ENCODE data around the gene WSCD1. TPM values are rescaled to one million over a fixed set of nuclear protein-coding genes. Genes with fewer than 3 reads are reported as not detected.

Gene WSCD1
- total and polyA plus RNA-seq, 2 donors (not counting 1 experiment from before 2014, with no cell fraction given): not detected

DNA sequence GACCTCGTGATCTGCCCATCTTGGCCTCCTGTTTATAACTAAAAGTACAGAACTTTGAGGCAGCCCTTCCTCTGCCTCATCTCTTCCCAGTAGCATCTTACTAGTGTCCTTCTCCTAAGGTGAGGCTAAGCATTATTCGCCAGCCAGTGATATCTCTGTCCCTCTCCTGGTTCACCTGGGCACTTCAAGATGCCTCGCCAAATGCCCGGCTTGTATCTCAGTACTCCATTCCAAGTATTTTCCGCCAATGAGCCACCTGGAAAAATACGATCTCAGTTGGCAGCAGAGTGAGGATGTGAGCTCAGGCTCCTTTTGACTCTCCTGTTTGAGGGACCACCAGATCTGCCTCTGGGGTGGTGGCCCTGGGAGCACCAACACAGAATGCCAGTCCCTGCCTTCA is 25.9 kb upstream of the WSCD1 start:
- intact Hi-C loops (cut with micrococcal nuclease): no loop called here
- POLR2A ChIA-PET: no interaction called here
- H3K4me1 ChIP-seq (ENCODE audit: control insufficient read depth in 2 of 2, insufficient read depth in 2 of 2, low read length in 2 of 2): no peaks in the 10 kb centered on the region
- no peaks in the 10 kb centered on the region for H3K9me3 Mint-ChIP-seq (ENCODE audit: insufficient read depth)
- H3K9ac ChIP-seq (ENCODE audit: low read length): no peak overlapping the region
- H2AFZ ChIP-seq (ENCODE audit: insufficient read depth, low read depth, low read length, poor library complexity, severe bottlenecking): no peak overlapping the region
- peaks cover 3% of the 10 kb centered on the region for H3K27me3 Mint-ChIP-seq
- H3K79me2 ChIP-seq (ENCODE audit: control insufficient read depth, insufficient read depth, low read length): no peaks in the 10 kb centered on the region
- WGBS (ENCODE audit: insufficient coverage): 87% methylated on average over 5 of the region's 6 CpGs
- CTCF ChIA-PET: no interaction called here
- H3K9me3 ChIP-seq (ENCODE audit: control extremely low read depth in 1 of 3, control insufficient read depth in 2 of 3, insufficient read depth in 1 of 3, low read length in 2 of 3): peaks cover 0 to 3% (median 0%) of the 10 kb centered on the region in 3 donors
- H4K20me1 ChIP-seq (ENCODE audit: control insufficient read depth, insufficient read depth, low read length, poor library complexity, severe bottlenecking): no peaks in the 10 kb centered on the region
- no peak overlapping the region for H3K4me2 ChIP-seq (replicated peaks; ENCODE audit: low read depth, low read length, poor library complexity, severe bottlenecking)
- H3K27ac Mint-ChIP-seq: no peak overlapping the region
- H3K4me3 ChIP-seq (ENCODE audit: control extremely low read depth in 1 of 5, extremely low read depth in 1 of 5, insufficient read depth in 1 of 5, low read depth in 2 of 5, low read length in 4 of 5): no peak overlapping the region
- H3K4me1 Mint-ChIP-seq: no peaks in the 10 kb centered on the region
- no peaks in the 10 kb centered on the region for H3K36me3 ChIP-seq (replicated peaks in 1 of 2; ENCODE audit: control extremely low read depth in 1 of 2, control insufficient read depth in 1 of 2, extremely low read depth in 1 of 2, insufficient read depth in 2 of 2, low read length in 1 of 2)
- no peak for DNase-seq
- no peaks in the 10 kb centered on the region for H3K27me3 ChIP-seq (replicated peaks in 1 of 4; ENCODE audit: control extremely low read depth in 1 of 4, control insufficient read depth in 3 of 4, insufficient read depth in 4 of 4, low read length in 3 of 4)
- no peak for ATAC-seq (ENCODE audit: low read depth)
- TF ChIP-seq EZH2 (IDR thresholded peaks at IDR 0.05; ENCODE audit: borderline replicate concordance, insufficient read depth, low read depth, low read length, poor library complexity, severe bottlenecking): no peak
- TF ChIP-seq, protein P1, sequence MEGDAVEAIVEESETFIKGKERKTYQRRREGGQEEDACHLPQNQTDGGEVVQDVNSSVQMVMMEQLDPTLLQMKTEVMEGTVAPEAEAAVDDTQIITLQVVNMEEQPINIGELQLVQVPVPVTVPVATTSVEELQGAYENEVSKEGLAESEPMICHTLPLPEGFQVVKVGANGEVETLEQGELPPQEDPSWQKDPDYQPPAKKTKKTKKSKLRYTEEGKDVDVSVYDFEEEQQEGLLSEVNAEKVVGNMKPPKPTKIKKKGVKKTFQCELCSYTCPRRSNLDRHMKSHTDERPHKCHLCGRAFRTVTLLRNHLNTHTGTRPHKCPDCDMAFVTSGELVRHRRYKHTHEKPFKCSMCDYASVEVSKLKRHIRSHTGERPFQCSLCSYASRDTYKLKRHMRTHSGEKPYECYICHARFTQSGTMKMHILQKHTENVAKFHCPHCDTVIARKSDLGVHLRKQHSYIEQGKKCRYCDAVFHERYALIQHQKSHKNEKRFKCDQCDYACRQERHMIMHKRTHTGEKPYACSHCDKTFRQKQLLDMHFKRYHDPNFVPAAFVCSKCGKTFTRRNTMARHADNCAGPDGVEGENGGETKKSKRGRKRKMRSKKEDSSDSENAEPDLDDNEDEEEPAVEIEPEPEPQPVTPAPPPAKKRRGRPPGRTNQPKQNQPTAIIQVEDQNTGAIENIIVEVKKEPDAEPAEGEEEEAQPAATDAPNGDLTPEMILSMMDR (IDR thresholded peaks at IDR 0.05): no peak
- H3K27ac ChIP-seq (ENCODE audit: low read length in 2 of 2): no peak overlapping the region
- H3K4me3 Mint-ChIP-seq: no peak overlapping the region

DNA sequence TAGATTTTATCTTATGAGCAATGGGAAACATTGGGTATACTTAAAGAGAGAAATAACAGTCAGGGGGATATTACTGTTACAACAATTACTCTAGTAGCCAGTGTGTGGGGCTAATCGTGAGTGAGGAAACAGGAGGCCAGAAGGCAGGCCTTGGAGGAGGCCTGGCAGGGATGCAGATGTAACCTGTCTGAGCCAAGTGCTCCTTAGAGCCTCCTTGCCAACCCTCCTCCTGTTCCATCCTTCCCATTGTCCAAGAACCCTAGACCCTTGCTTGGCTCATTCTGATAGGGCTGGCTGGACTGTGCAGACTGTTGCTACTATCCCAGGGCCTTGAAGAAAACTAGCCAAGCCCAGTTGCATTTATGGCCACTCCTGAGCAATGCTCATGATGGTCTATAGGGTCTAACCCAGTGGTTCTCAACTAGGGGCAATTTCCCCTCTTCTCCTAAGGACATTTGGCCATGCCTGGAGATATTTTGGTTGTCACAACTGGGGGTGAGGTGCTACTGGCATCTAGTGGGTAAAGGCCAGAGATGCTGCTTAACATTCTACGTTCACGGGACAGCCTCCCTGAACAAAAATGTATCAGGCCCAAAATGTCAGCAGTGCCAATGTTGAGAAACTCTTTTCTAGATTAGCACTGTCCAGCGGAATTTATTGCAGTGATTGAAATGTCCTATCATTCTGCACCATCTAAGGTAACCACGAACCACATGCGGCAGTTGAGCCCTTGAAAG is 24.4 kb upstream of the WSCD1 start:
- intact Hi-C loops (cut with micrococcal nuclease): no loop called here
- TF ChIP-seq EZH2 (IDR thresholded peaks at IDR 0.05; ENCODE audit: borderline replicate concordance, insufficient read depth, low read depth, low read length, poor library complexity, severe bottlenecking): no peak
- TF ChIP-seq, protein P1 (IDR thresholded peaks at IDR 0.05): no peak
- DNase-seq (no peak), ATAC-seq (ENCODE audit: low read depth) (no peak)
- no peak overlapping the region for H3K4me2 ChIP-seq (replicated peaks; ENCODE audit: low read depth, low read length, poor library complexity, severe bottlenecking)
- 93% methylated on average over 2 of the region's 6 CpGs for WGBS (ENCODE audit: insufficient coverage)
- no peaks in the 10 kb centered on the region for H3K9me3 Mint-ChIP-seq (ENCODE audit: insufficient read depth)
- H2AFZ ChIP-seq (ENCODE audit: insufficient read depth, low read depth, low read length, poor library complexity, severe bottlenecking): no peak overlapping the region
- no peaks in the 10 kb centered on the region for H3K79me2 ChIP-seq (ENCODE audit: control insufficient read depth, insufficient read depth, low read length)
- no peak overlapping the region for H3K9ac ChIP-seq (ENCODE audit: low read length)
- peaks cover 0 to 3% (median 0%) of the 10 kb centered on the region in 3 donors for H3K9me3 ChIP-seq (ENCODE audit: control extremely low read depth in 1 of 3, control insufficient read depth in 2 of 3, insufficient read depth in 1 of 3, low read length in 2 of 3)
- H4K20me1 ChIP-seq (ENCODE audit: control insufficient read depth, insufficient read depth, low read length, poor library complexity, severe bottlenecking): no peaks in the 10 kb centered on the region
- H3K4me1 Mint-ChIP-seq: no peaks in the 10 kb centered on the region
- H3K27me3 Mint-ChIP-seq: no peaks in the 10 kb centered on the region
- ChIA-PET POLR2A (no interaction called here), CTCF (no interaction called here)
- H3K4me3 Mint-ChIP-seq: no peak overlapping the region
- no peaks in the 10 kb centered on the region for H3K4me1 ChIP-seq (ENCODE audit: control insufficient read depth in 2 of 2, insufficient read depth in 2 of 2, low read length in 2 of 2)
- H3K27me3 ChIP-seq (replicated peaks in 1 of 4; ENCODE audit: control extremely low read depth in 1 of 4, control insufficient read depth in 3 of 4, insufficient read depth in 4 of 4, low read length in 3 of 4): no peaks in the 10 kb centered on the region
- H3K36me3 ChIP-seq (replicated peaks in 1 of 2; ENCODE audit: control extremely low read depth in 1 of 2, control insufficient read depth in 1 of 2, extremely low read depth in 1 of 2, insufficient read depth in 2 of 2, low read length in 1 of 2): no peaks in the 10 kb centered on the region
- H3K4me3 ChIP-seq (ENCODE audit: control extremely low read depth in 1 of 5, extremely low read depth in 1 of 5, insufficient read depth in 1 of 5, low read depth in 2 of 5, low read length in 4 of 5): no peak overlapping the region
- no peak overlapping the region for H3K27ac ChIP-seq (ENCODE audit: low read length in 2 of 2)
- no peak overlapping the region for H3K27ac Mint-ChIP-seq
